SKM-1 treated with dmso at 0.1 percent for 144 hours (cell line): ENCODE data around the gene BEX2.

Experiments
- DNase-seq: peaks from one replicate; lab custom pipeline; 2025; ENCODE audit not compliant: unreplicated experiment; lab: John Stamatoyannopoulos, UW

The BEX2 gene

DNA sequence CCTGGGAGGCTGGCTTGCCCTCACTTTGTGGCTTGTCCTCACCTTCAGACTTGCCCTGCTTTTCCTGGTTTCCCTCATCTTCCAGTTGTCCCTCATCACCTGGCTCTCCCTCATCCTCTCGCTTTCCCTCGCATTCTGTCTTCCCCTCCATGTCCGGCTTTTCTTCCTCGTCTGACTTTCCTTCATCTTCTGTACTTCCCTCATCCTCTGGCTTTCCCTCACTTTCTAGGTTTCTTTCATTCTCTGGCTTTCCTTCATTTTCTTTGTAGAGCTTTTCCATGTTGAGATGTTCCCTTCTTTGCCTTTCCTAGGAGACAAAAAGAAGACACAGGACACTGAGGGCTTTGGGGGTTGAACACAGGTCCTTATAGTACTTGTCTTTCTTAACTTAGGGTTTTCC is 36.5 kb downstream of the BEX2 start:
- DNase-seq: no peak
